Trophoblast cell (in vitro differentiated cells and primary cell): ENCODE measurements around the gene DNAH10.

ENCODE experiments used
- DNase-seq, 2 donors: peaks; one replicate each; pipeline ENCODE4 v3.0.0-alpha.2; 2016
- H2AFZ ChIP-seq: 2 replicates; pipeline ENCODE4 v1.6.1; 2013; ENCODE audit warnings: low read length, moderate library complexity, mild to moderate bottlenecking; ENCODE audit not compliant: insufficient read depth, poor library complexity
- H2AK5ac ChIP-seq: 2 replicates; pipeline ENCODE4 v1.6.1; 2013; ENCODE audit warnings: mild to moderate bottlenecking, low read length
- H2BK120ac ChIP-seq: 2 replicates; pipeline ENCODE4 v1.6.1; 2013; ENCODE audit warnings: low read length, mild to moderate bottlenecking, moderate library complexity; ENCODE audit not compliant: insufficient read depth, poor library complexity
- H2BK12ac ChIP-seq: 2 replicates; pipeline ENCODE4 v1.6.1; 2013; ENCODE audit warnings: mild to moderate bottlenecking, low read length, moderate library complexity
- H2BK5ac ChIP-seq: 2 replicates; pipeline ENCODE4 v1.6.1; 2013; ENCODE audit warnings: low read length, low read depth, moderate library complexity, mild to moderate bottlenecking; ENCODE audit not compliant: poor library complexity
- H3K14ac ChIP-seq: 2 replicates; pipeline ENCODE4 v1.6.1; 2013; ENCODE audit warnings: mild to moderate bottlenecking, low read length
- H3K18ac ChIP-seq: 2 replicates; pipeline ENCODE4 v1.6.1; 2013; ENCODE audit warnings: mild to moderate bottlenecking, low read length
- H3K23ac ChIP-seq: 2 replicates; pipeline ENCODE4 v1.6.1; 2013; ENCODE audit warnings: low read length
- H3K27ac ChIP-seq: 2 replicates; pipeline ENCODE4 v1.5.1; 2013; ENCODE audit warnings: low read depth, mild to moderate bottlenecking, inconsistent platforms, low read length, moderate library complexity
- H3K27me3 ChIP-seq: 2 replicates; pipeline ENCODE4 v1.6.1; 2013; ENCODE audit warnings: inconsistent platforms, mild to moderate bottlenecking, low read length, moderate library complexity; ENCODE audit not compliant: insufficient read depth
- H3K36me3 ChIP-seq, 2 experiments: 1 replicate in 1 of 2; 2 replicates in 1 of 2; pipeline ENCODE4 v1.6.1; 2013; ENCODE audit warnings: low read length in 2 of 2, mild to moderate bottlenecking in 2 of 2, moderate library complexity in 1 of 2; ENCODE audit not compliant: insufficient read depth in 2 of 2, control insufficient read depth in 1 of 2
- H3K4ac ChIP-seq: 2 replicates; pipeline ENCODE4 v1.6.1; 2013; ENCODE audit warnings: low read depth, mild to moderate bottlenecking, low read length, moderate library complexity
- H3K4me1 ChIP-seq, 2 experiments: 1 replicate in 1 of 2; 2 replicates in 1 of 2; pipeline ENCODE4 v1.6.1; 2013; ENCODE audit warnings: low read length in 2 of 2, mild to moderate bottlenecking in 2 of 2, moderate library complexity in 1 of 2; ENCODE audit not compliant: insufficient read depth in 2 of 2, control insufficient read depth in 1 of 2
- H3K4me2 ChIP-seq: 2 replicates; pipeline ENCODE4 v1.6.1; 2013; ENCODE audit warnings: inconsistent platforms, mild to moderate bottlenecking, low read length, moderate library complexity
- H3K4me3 ChIP-seq: 2 replicates; pipeline ENCODE4 v1.5.1; 2013; ENCODE audit warnings: mild to moderate bottlenecking, low read depth, low read length, inconsistent platforms
- H3K79me1 ChIP-seq: one replicate; pipeline ENCODE4 v1.6.1; 2013; ENCODE audit warnings: low read length
- H3K79me2 ChIP-seq: 2 replicates; pipeline ENCODE4 v1.6.1; 2013; ENCODE audit warnings: low read length, mild to moderate bottlenecking; ENCODE audit not compliant: control insufficient read depth, insufficient read depth, poor library complexity
- H3K9ac ChIP-seq: 2 replicates; pipeline ENCODE4 v1.6.1; 2013; ENCODE audit warnings: mild to moderate bottlenecking, low read length
- H3K9me3 ChIP-seq: 2 replicates; pipeline ENCODE4 v1.6.1; 2013; ENCODE audit warnings: low read depth, mild to moderate bottlenecking, control low read depth, inconsistent platforms, low read length; ENCODE audit not compliant: insufficient read depth
- H4K12ac ChIP-seq: 2 replicates; pipeline ENCODE4 v1.6.1; 2013; ENCODE audit warnings: low read depth, mild to moderate bottlenecking, low read length, moderate library complexity
- H4K8ac ChIP-seq: 2 replicates; pipeline ENCODE4 v1.6.1; 2013; ENCODE audit warnings: low read depth, mild to moderate bottlenecking, low read length, moderate library complexity
- H4K91ac ChIP-seq: one replicate; pipeline ENCODE4 v1.6.1; 2013; ENCODE audit warnings: low read depth, mild to moderate bottlenecking, low read length, moderate library complexity
- WGBS: extraction: QIAGEN DNeasy Blood & Tissue Kit; methylation state at CpG from one replicate; pipeline ENCODE4 v1.1.7; 2013; ENCODE audit warnings: missing lambda C conversion rate; ENCODE audit not compliant: insufficient read length, insufficient coverage; ENCODE audit errors: extremely low coverage; 5-methylcytosine and 5-hydroxymethylcytosine counted together

Gene DNAH10

GRCh38 chr12:123902821-123903220, 140.7 kb downstream of the DNAH10 start:
- WGBS: no CpG with 5 or more reads among the region's 13 CpGs
- H2BK120ac ChIP-seq: no peak overlapping the region
- no peak overlapping the region for H4K91ac ChIP-seq

GRCh38 chr12:123903301-123904065, 141.4 kb downstream of the DNAH10 start:
- Histone ChIP-seq H3K9me3 (no peaks in the 10 kb centered on the region), H3K4me2 (no peak overlapping the region), H2AK5ac (no peak overlapping the region), H3K9ac (no peak overlapping the region), H3K18ac (no peak overlapping the region), H2AFZ (no peak overlapping the region), H2BK12ac (peak overlapping the region; percentile 16), H3K79me2 (peaks cover 2% of the 10 kb centered on the region), H3K36me3 (no peaks in the 10 kb centered on the region), H3K4me3 (no peak overlapping the region), H3K27me3 (no peaks in the 10 kb centered on the region), H3K79me1 (peaks cover 9% of the 10 kb centered on the region), H3K27ac (no peak overlapping the region), H4K91ac (no peak overlapping the region), H4K12ac (no peak overlapping the region), H4K8ac (no peak overlapping the region), H3K14ac (no peak overlapping the region), H2BK5ac (no peak overlapping the region), H3K4me1 (peaks cover 12 to 15% of the 10 kb centered on the region in 2 experiments), H2BK120ac (no peak overlapping the region), H3K23ac (no peak overlapping the region), H3K4ac (no peak overlapping the region)
- DNase-seq: no peak
- no CpG with 5 or more reads among the region's 22 CpGs for WGBS

More at GRCh38 chr12:123902821-123903220, 140.7 kb downstream of the DNAH10 start:
- Histone ChIP-seq H3K9me3 (no peaks in the 10 kb centered on the region), H2BK5ac (no peak overlapping the region), H3K27ac (no peak overlapping the region), H3K79me1 (peaks cover 5% of the 10 kb centered on the region), H3K9ac (no peak overlapping the region), H3K36me3 (no peaks in the 10 kb centered on the region), H2BK12ac (no peak overlapping the region), H3K4ac (no peak overlapping the region), H3K4me2 (no peak overlapping the region), H3K27me3 (no peaks in the 10 kb centered on the region), H4K12ac (no peak overlapping the region), H4K8ac (no peak overlapping the region), H3K23ac (no peak overlapping the region), H2AK5ac (no peak overlapping the region), H3K4me3 (no peak overlapping the region), H2AFZ (no peak overlapping the region), H3K4me1 (peaks cover 8 to 9% of the 10 kb centered on the region in 2 experiments), H3K14ac (no peak overlapping the region), H3K79me2 (no peaks in the 10 kb centered on the region), H3K18ac (no peak overlapping the region)
- no peak for DNase-seq

GRCh38 chr12:123905319-123905925, 143.3 kb downstream of the DNAH10 start:
- no peak overlapping the region for H2AFZ ChIP-seq
- no peak overlapping the region for H2AK5ac ChIP-seq
- H3K23ac ChIP-seq: no peak overlapping the region
- no peak overlapping the region for H3K27ac ChIP-seq
- no peak overlapping the region for H4K91ac ChIP-seq
- no peak overlapping the region for H2BK5ac ChIP-seq
- no peak overlapping the region for H3K4me2 ChIP-seq
- peaks cover 13 to 17% of the 10 kb centered on the region in 2 experiments for H3K4me1 ChIP-seq
- H4K8ac ChIP-seq: no peak overlapping the region
- H3K9me3 ChIP-seq: no peaks in the 10 kb centered on the region
- H3K79me1 ChIP-seq: peaks cover 11% of the 10 kb centered on the region
- H4K12ac ChIP-seq: no peak overlapping the region
- no peak overlapping the region for H3K14ac ChIP-seq
- H3K27me3 ChIP-seq: no peaks in the 10 kb centered on the region
- no peak overlapping the region for H2BK12ac ChIP-seq
- no CpG with 5 or more reads among the region's 9 CpGs for WGBS
- no peak overlapping the region for H3K9ac ChIP-seq
- no peak overlapping the region for H3K4me3 ChIP-seq
- no peak overlapping the region for H3K4ac ChIP-seq
- peak; percentile 82 to 86 for DNase-seq
- no peaks in the 10 kb centered on the region for H3K36me3 ChIP-seq
- H3K79me2 ChIP-seq: peaks cover 2% of the 10 kb centered on the region
- no peak overlapping the region for H2BK120ac ChIP-seq
- H3K18ac ChIP-seq: no peak overlapping the region

- Histone ChIP-seq H3K23ac (no peak overlapping the region), H3K18ac (peak overlapping the region; percentile 22), H3K4me2 (peak overlapping the region; percentile 21), H3K36me3 (no peaks in the 10 kb centered on the region), H3K9me3 (no peaks in the 10 kb centered on the region), H3K9ac (no peak overlapping the region), H3K27me3 (no peaks in the 10 kb centered on the region), H3K79me1 (peaks cover 11% of the 10 kb centered on the region), H3K4me1 (peaks cover 11 to 17% of the 10 kb centered on the region in 2 experiments), H2AK5ac (peak overlapping the region; percentile 34), H3K27ac (peak overlapping the region; percentile 75), H4K91ac (peak overlapping the region; percentile 71), H2BK12ac (peak overlapping the region; percentile 52), H3K4me3 (no peak overlapping the region), H2BK5ac (peak overlapping the region; percentile 15), H2BK120ac (peak overlapping the region; percentile 19), H3K79me2 (peaks cover 2% of the 10 kb centered on the region), H3K14ac (no peak overlapping the region), H2AFZ (no peak overlapping the region), H3K4ac (no peak overlapping the region), H4K12ac (no peak overlapping the region), H4K8ac (no peak overlapping the region)
- WGBS: no CpG with 5 or more reads among the region's 7 CpGs
- DNase-seq: no peak
Observed at GRCh38 chr12:123906711-123907420, 144.8 kb downstream of the DNAH10 start.
